Esophagus (tissue), 2 donors: ENCODE measurements around the gene DNASE1L2. TPM values are rescaled to one million over a fixed set of nuclear protein-coding genes. Genes with fewer than 3 reads are reported as not detected.

Source experiments
- H3K27ac ChIP-seq, 2 donors: one replicate each; pipeline ENCODE4 v1.5.1; 2013; ENCODE audit warnings: low read depth in 2 of 2, mild to moderate bottlenecking in 2 of 2, inconsistent platforms in 1 of 2, low read length in 1 of 2, moderate library complexity in 1 of 2
- H3K27me3 ChIP-seq, 2 donors: one replicate each; pipeline ENCODE4 v1.6.1; 2013; ENCODE audit warnings: low read length in 2 of 2, control low read depth in 1 of 2, mild to moderate bottlenecking in 1 of 2; ENCODE audit not compliant: insufficient read depth in 2 of 2, control insufficient read depth in 1 of 2
- H3K36me3 ChIP-seq, 2 donors: one replicate each; pipeline ENCODE4 v1.6.1; 2013; ENCODE audit warnings: low read length in 1 of 2; ENCODE audit not compliant: control insufficient read depth in 2 of 2, insufficient read depth in 2 of 2
- H3K4me1 ChIP-seq, 2 donors: one replicate each; pipeline ENCODE4 v1.6.1; 2013; ENCODE audit warnings: low read length in 1 of 2; ENCODE audit not compliant: control insufficient read depth in 2 of 2, insufficient read depth in 2 of 2
- H3K4me3 ChIP-seq, 2 donors: one replicate each; pipeline ENCODE4 v1.5.1; 2013; ENCODE audit warnings: low read length in 2 of 2, mild to moderate bottlenecking in 2 of 2, low read depth in 1 of 2, moderate library complexity in 1 of 2
- H3K9me3 ChIP-seq, 2 donors: one replicate each; pipeline ENCODE4 v1.6.1; 2013; ENCODE audit warnings: mild to moderate bottlenecking in 2 of 2, low read depth in 1 of 2, low read length in 1 of 2, moderate library complexity in 1 of 2; ENCODE audit not compliant: control insufficient read depth in 2 of 2, insufficient read depth in 1 of 2
- WGBS, 2 donors: extraction: QIAGEN DNeasy Blood & Tissue Kit; methylation state at CpG; one replicate each; pipeline ENCODE4 v1.1.7; 2013; 5-methylcytosine and 5-hydroxymethylcytosine counted together
- polyA plus RNA-seq, 2 donors: library from polyadenylated mRNA; stranded (reverse); fragments of 200-250 nt; gene quantifications; one replicate each; pipeline ENCODE4 v1.2.3, GENCODE V29; 2013
- donor health status: healthy with polysubstance abuse.
- donor health status: Bipolar disorder and iron deficiency.

Gene DNASE1L2
- polyA plus RNA-seq, 2 donors, result 0.41 to 1.3 TPM

GRCh38 chr16:2230376-2230775 is 5.9 kb upstream of the DNASE1L2 start:
- Histone ChIP-seq H3K9me3 (no peaks in the 10 kb centered on the region), H3K4me1 (peaks cover 0 to 19% of the 10 kb centered on the region in 2 donors), H3K27ac (no peak overlapping the region), H3K36me3 (peaks cover 26 to 71% of the 10 kb centered on the region in 2 donors), H3K27me3 (no peaks in the 10 kb centered on the region), H3K4me3 (no peak overlapping the region)
- 82 to 85% methylated on average over 13 of the region's 13 CpGs for WGBS, 2 donors

- H3K4me1 ChIP-seq, result peaks cover 0 to 24% of the 10 kb centered on the region in 2 donors
- H3K36me3 ChIP-seq, result peaks cover 26 to 78% of the 10 kb centered on the region in 2 donors
- H3K27me3 ChIP-seq, result no peaks in the 10 kb centered on the region
- 66 to 77% methylated on average over 29 of the region's 29 CpGs for WGBS, 2 donors
- H3K4me3 ChIP-seq, result no peak overlapping the region
- no peak overlapping the region for H3K27ac ChIP-seq
- H3K9me3 ChIP-seq, result no peaks in the 10 kb centered on the region
Observed at GRCh38 chr16:2231016-2231931, 5.0 kb upstream of the DNASE1L2 start.

- H3K27me3 ChIP-seq, result peaks cover 0 to 9% of the 10 kb centered on the region in 2 donors
- H3K9me3 ChIP-seq, result no peaks in the 10 kb centered on the region
- peaks cover 26 to 75% of the 10 kb centered on the region in 2 donors for H3K36me3 ChIP-seq
- H3K27ac ChIP-seq, result no peak overlapping the region
- WGBS, 2 donors, result 91% methylated on average over 41 of the region's 41 CpGs
- H3K4me1 ChIP-seq, result peaks cover 6 to 31% of the 10 kb centered on the region in 2 donors
- no peak overlapping the region for H3K4me3 ChIP-seq
Observed at GRCh38 chr16:2232094-2232990, 3.9 kb upstream of the DNASE1L2 start.

- WGBS, 2 donors, result 94 to 95% methylated on average over 27 to 28 of the region's 28 CpGs
- peaks cover 0 to 10% of the 10 kb centered on the region in 2 donors for H3K27me3 ChIP-seq
- no peak overlapping the region for H3K4me3 ChIP-seq
- no peaks in the 10 kb centered on the region for H3K9me3 ChIP-seq
- peaks cover 6 to 32% of the 10 kb centered on the region in 2 donors for H3K4me1 ChIP-seq
- no peak overlapping the region for H3K27ac ChIP-seq
- peaks cover 26 to 73% of the 10 kb centered on the region in 2 donors for H3K36me3 ChIP-seq
Observed at GRCh38 chr16:2233046-2233775, 3.0 kb upstream of the DNASE1L2 start.

GRCh38 chr16:2233872-2234812 is 2.1 kb upstream of the DNASE1L2 start:
- H3K36me3 ChIP-seq, result peaks cover 19 to 65% of the 10 kb centered on the region in 2 donors
- WGBS, 2 donors, result 91 to 93% methylated on average over 51 of the region's 51 CpGs
- H3K9me3 ChIP-seq, result no peaks in the 10 kb centered on the region
- H3K27ac ChIP-seq, result no peak overlapping the region
- peaks cover 0 to 10% of the 10 kb centered on the region in 2 donors for H3K27me3 ChIP-seq
- peaks cover 6 to 32% of the 10 kb centered on the region in 2 donors for H3K4me1 ChIP-seq
- H3K4me3 ChIP-seq, result no peak overlapping the region

GRCh38 chr16:2234813-2235170 is 1.5 kb upstream of the DNASE1L2 start:
- H3K9me3 ChIP-seq, result no peaks in the 10 kb centered on the region
- H3K27ac ChIP-seq, result no peak overlapping the region
- peaks cover 6 to 32% of the 10 kb centered on the region in 2 donors for H3K4me1 ChIP-seq
- H3K36me3 ChIP-seq, result peaks cover 15 to 59% of the 10 kb centered on the region in 2 donors
- H3K4me3 ChIP-seq, result no peak overlapping the region
- peaks cover 0 to 10% of the 10 kb centered on the region in 2 donors for H3K27me3 ChIP-seq
- WGBS, 2 donors, result 91 to 93% methylated on average over 15 to 18 of the region's 18 CpGs

GRCh38 chr16:2235234-2235651 is 1.0 kb upstream of the DNASE1L2 start:
- H3K36me3 ChIP-seq, result peaks cover 15 to 57% of the 10 kb centered on the region in 2 donors
- WGBS, 2 donors, result 94 to 95% methylated on average over 28 of the region's 28 CpGs

GRCh38 chr16:2235695-2236336 is 428 bp upstream of the DNASE1L2 start:
- H3K27ac ChIP-seq, result no peak overlapping the region
- H3K4me1 ChIP-seq, result peaks cover 6 to 32% of the 10 kb centered on the region in 2 donors
- H3K4me3 ChIP-seq, result no peak overlapping the region
- peaks cover 0 to 10% of the 10 kb centered on the region in 2 donors for H3K27me3 ChIP-seq
- peaks cover 15 to 53% of the 10 kb centered on the region in 2 donors for H3K36me3 ChIP-seq
- WGBS, 2 donors, result 51 to 63% methylated on average over 19 of the region's 19 CpGs
- H3K9me3 ChIP-seq, result no peaks in the 10 kb centered on the region

More at GRCh38 chr16:2235234-2235651, 1.0 kb upstream of the DNASE1L2 start:
- peaks cover 0 to 10% of the 10 kb centered on the region in 2 donors for H3K27me3 ChIP-seq
- H3K4me3 ChIP-seq, result no peak overlapping the region
- H3K9me3 ChIP-seq, result no peaks in the 10 kb centered on the region
- no peak overlapping the region for H3K27ac ChIP-seq
- H3K4me1 ChIP-seq, result peaks cover 6 to 32% of the 10 kb centered on the region in 2 donors
